B cell (primary cell): Measurements from ENCODE around the gene NTN3.

Experiments used
- CTCF ChIP-seq: fragments of 200-600 bp; IDR thresholded peaks from one replicate; pipeline ENCODE4 v1.8.0; 2022; ENCODE audit warnings: antibody characterized with exemption, mild to moderate bottlenecking
- EZH2 ChIP-seq: IDR thresholded peaks from 2 replicates; pipeline ENCODE4 v1.6.1; 2012; ENCODE audit warnings: borderline replicate concordance, low read depth, mild to moderate bottlenecking, moderate library complexity, low read length; ENCODE audit not compliant: insufficient read depth, poor library complexity, severe bottlenecking

DNA sequence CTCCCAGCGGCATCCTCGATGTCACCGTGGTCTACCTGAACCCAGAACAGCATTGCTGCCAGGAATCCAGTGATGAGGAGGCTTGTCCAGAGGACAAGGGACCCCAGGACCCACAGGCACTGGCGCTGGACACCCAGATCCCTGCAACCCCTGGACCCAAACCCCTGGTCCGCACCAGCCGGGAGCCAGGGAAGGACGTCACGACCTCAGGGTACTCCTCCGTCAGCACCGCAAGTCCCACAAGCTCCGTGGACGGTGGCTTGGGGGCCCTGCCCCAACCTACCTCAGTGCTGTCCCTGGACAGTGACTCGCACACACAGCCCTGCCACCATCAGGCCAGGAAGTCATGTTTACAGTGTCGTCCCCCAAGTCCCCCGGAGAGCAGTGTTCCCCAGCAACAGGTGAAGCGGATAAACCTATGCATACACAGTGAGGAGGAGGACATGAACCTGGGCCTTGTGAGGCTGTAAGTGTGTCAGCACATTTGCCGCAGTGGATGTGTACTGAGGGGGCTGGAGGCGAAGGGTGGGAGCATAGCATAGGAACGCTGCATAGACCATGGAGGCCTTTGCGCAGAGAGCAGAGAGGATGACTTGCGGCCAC lies 14.4 kb upstream of the NTN3 start:
- TF ChIP-seq CTCF (no peak), EZH2 (no peak)
